HEK293 (cell line): ENCODE results near the gene CAMK2D.

Source experiments
- CTCF ChIA-PET: fragments of 350-600 bp; formaldehyde crosslinking; extraction: SDS; loops from one replicate; lab custom pipeline; 2021; ENCODE audit warnings: antibody characterized with exemption; lab: Yijun Ruan, JAX
- POLR2A ChIA-PET: fragments of 300-600 bp; formaldehyde crosslinking; extraction: SDS; loops from one replicate; lab custom pipeline; 2020; ENCODE audit warnings: antibody characterized with exemption, inconsistent platforms; lab: Yijun Ruan, JAX
- H3K27ac ChIP-seq: fragments of 200-500 bp; sonication (Bioruptor generic); 2 replicates; pipeline ENCODE4 v1.5.1; 2014; ENCODE audit warnings: low read depth, low read length, control low read depth, inconsistent platforms; ENCODE audit errors: extremely low read depth
- H3K36me3 ChIP-seq, 2 experiments: fragments of 200-500 bp in 1 of 2; sonication (Bioruptor generic) in 1 of 2; 1 replicate in 1 of 2; 2 replicates in 1 of 2; pipeline ENCODE4 v1.5.1; 2014 to 2017; ENCODE audit warnings: inconsistent platforms in 2 of 2, low read length in 2 of 2; ENCODE audit not compliant: control insufficient read depth in 2 of 2, insufficient read depth in 1 of 2
- H3K4me1 ChIP-seq: fragments of 200-500 bp; sonication (Bioruptor generic); 2 replicates; pipeline ENCODE4 v1.5.1; 2014; ENCODE audit warnings: mild to moderate bottlenecking, low read length, inconsistent platforms; ENCODE audit not compliant: control insufficient read depth, insufficient read depth
- H3K4me3 ChIP-seq: 2 replicates; pipeline ENCODE4 v1.5.1; 2011; ENCODE audit warnings: low read depth, mild to moderate bottlenecking, control low read depth, low read length, moderate library complexity
- H3K9me3 ChIP-seq: fragments of 200-500 bp; sonication (Bioruptor generic); 2 replicates; pipeline ENCODE4 v1.5.1; 2014; ENCODE audit warnings: low read depth, low read length, inconsistent platforms; ENCODE audit not compliant: control insufficient read depth, insufficient read depth
- EGR2 ChIP-seq: fragments of 450-650 bp; formaldehyde crosslinking; IDR thresholded peaks from 2 replicates; pipeline ENCODE4 v1.5.1; 2016; ENCODE audit warnings: low read depth, missing biosample characterization, missing genetic modification characterization
- GFI1B ChIP-seq: fragments of 450-650 bp; formaldehyde crosslinking; IDR thresholded peaks from 2 replicates; pipeline ENCODE4 v1.5.1; 2016; ENCODE audit warnings: missing biosample characterization, missing genetic modification characterization
- KLF10 ChIP-seq: fragments of 450-650 bp; IDR thresholded peaks from 2 replicates; pipeline ENCODE4 v1.5.1; 2018; ENCODE audit warnings: missing biosample characterization, mild to moderate bottlenecking, missing genetic modification characterization
- KLF8 ChIP-seq: fragments of 450-650 bp; formaldehyde crosslinking; IDR thresholded peaks from 2 replicates; pipeline ENCODE4 v1.5.1; 2016; ENCODE audit warnings: missing biosample characterization, missing genetic modification characterization
- TRIM28 ChIP-seq: IDR thresholded peaks from 2 replicates; pipeline ENCODE4 v1.6.1; 2011; ENCODE audit warnings: low read length, control low read depth, borderline replicate concordance
- ZBTB1 ChIP-seq: fragments of 450-650 bp; formaldehyde crosslinking; IDR thresholded peaks from 2 replicates; pipeline ENCODE4 v1.5.1; 2016; ENCODE audit warnings: missing biosample characterization, missing genetic modification characterization
- ZFP3 ChIP-seq: fragments of 450-650 bp; formaldehyde crosslinking; IDR thresholded peaks from 2 replicates; pipeline ENCODE4 v1.5.1; 2016; ENCODE audit warnings: low read depth, missing biosample characterization, missing genetic modification characterization
- ZFP69B ChIP-seq: fragments of 450-650 bp; formaldehyde crosslinking; IDR thresholded peaks from 2 replicates; pipeline ENCODE4 v1.5.1; 2016; ENCODE audit warnings: missing biosample characterization, missing genetic modification characterization
- ZIC2 ChIP-seq: fragments of 450-650 bp; formaldehyde crosslinking; IDR thresholded peaks from 2 replicates; pipeline ENCODE4 v1.5.1; 2016; ENCODE audit warnings: missing biosample characterization, missing genetic modification characterization
- ZNF132 ChIP-seq: fragments of 450-650 bp; formaldehyde crosslinking; IDR thresholded peaks from 2 replicates; pipeline ENCODE4 v1.5.1; 2017; ENCODE audit warnings: missing biosample characterization, missing genetic modification characterization, borderline replicate concordance
- ZNF214 ChIP-seq: fragments of 450-650 bp; formaldehyde crosslinking; IDR thresholded peaks from 2 replicates; pipeline ENCODE4 v1.5.1; 2017; ENCODE audit warnings: missing biosample characterization, mild to moderate bottlenecking, missing genetic modification characterization, borderline replicate concordance
- ZNF266 ChIP-seq: fragments of 450-650 bp; formaldehyde crosslinking; IDR thresholded peaks from 2 replicates; pipeline ENCODE4 v1.5.1; 2016; ENCODE audit warnings: missing biosample characterization, missing genetic modification characterization, low read depth
- ZNF302 ChIP-seq: fragments of 450-650 bp; formaldehyde crosslinking; IDR thresholded peaks from 2 replicates; pipeline ENCODE4 v1.5.1; 2016; ENCODE audit warnings: missing biosample characterization, missing genetic modification characterization, low read depth
- ZNF37A ChIP-seq: fragments of 450-650 bp; IDR thresholded peaks from 2 replicates; pipeline ENCODE4 v1.5.1; 2018; ENCODE audit warnings: missing biosample characterization, missing genetic modification characterization
- ZNF391 ChIP-seq: fragments of 450-650 bp; formaldehyde crosslinking; IDR thresholded peaks from 2 replicates; pipeline ENCODE4 v1.5.1; 2016; ENCODE audit warnings: low read depth, missing biosample characterization, missing genetic modification characterization, borderline replicate concordance
- ZNF530 ChIP-seq: fragments of 450-650 bp; formaldehyde crosslinking; IDR thresholded peaks from 2 replicates; pipeline ENCODE4 v1.5.1; 2016; ENCODE audit warnings: low read depth, missing biosample characterization, missing genetic modification characterization
- ZNF555 ChIP-seq: fragments of 450-650 bp; formaldehyde crosslinking; conservative IDR thresholded peaks from 2 replicates; pipeline ENCODE4 v1.5.1; 2017; ENCODE audit warnings: missing biosample characterization, mild to moderate bottlenecking, missing genetic modification characterization, inconsistent platforms
- ZNF560 ChIP-seq: fragments of 450-650 bp; formaldehyde crosslinking; IDR thresholded peaks from 2 replicates; pipeline ENCODE4 v1.5.1; 2017; ENCODE audit warnings: missing biosample characterization, missing genetic modification characterization, borderline replicate concordance
- ZNF585B ChIP-seq: fragments of 450-650 bp; formaldehyde crosslinking; IDR thresholded peaks from 2 replicates; pipeline ENCODE4 v1.5.1; 2016; ENCODE audit warnings: missing biosample characterization, missing genetic modification characterization
- ZNF610 ChIP-seq: fragments of 450-650 bp; formaldehyde crosslinking; IDR thresholded peaks from 2 replicates; pipeline ENCODE4 v1.5.1; 2016; ENCODE audit warnings: missing biosample characterization, missing genetic modification characterization, borderline replicate concordance
- ZNF621 ChIP-seq: fragments of 450-650 bp; formaldehyde crosslinking; IDR thresholded peaks from 2 replicates; pipeline ENCODE4 v1.5.1; 2017; ENCODE audit warnings: missing biosample characterization, missing genetic modification characterization
- ZNF747 ChIP-seq: fragments of 450-650 bp; formaldehyde crosslinking; IDR thresholded peaks from 2 replicates; pipeline ENCODE4 v1.5.1; 2016; ENCODE audit warnings: missing biosample characterization, missing genetic modification characterization
- ZNF791 ChIP-seq: fragments of 450-650 bp; formaldehyde crosslinking; IDR thresholded peaks from 2 replicates; pipeline ENCODE4 v1.5.1; 2016; ENCODE audit warnings: missing biosample characterization, missing genetic modification characterization
- ZNF792 ChIP-seq: fragments of 450-650 bp; formaldehyde crosslinking; IDR thresholded peaks from 2 replicates; pipeline ENCODE4 v1.5.1; 2016; ENCODE audit warnings: missing biosample characterization, missing genetic modification characterization
- TF ChIP-seq, protein P1 (sequence below): fragments of 450-650 bp; formaldehyde crosslinking; IDR thresholded peaks from 2 replicates; pipeline ENCODE4 v1.5.1; 2016; ENCODE audit warnings: missing biosample characterization, missing genetic modification characterization
- TF ChIP-seq, protein P2 (sequence below): fragments of 450-650 bp; formaldehyde crosslinking; IDR thresholded peaks from 2 replicates; pipeline ENCODE4 v1.5.1; 2016; ENCODE audit warnings: missing biosample characterization, missing genetic modification characterization
- TF ChIP-seq, protein P3 (sequence below): fragments of 450-650 bp; formaldehyde crosslinking; IDR thresholded peaks from 2 replicates; pipeline ENCODE4 v1.5.1; 2017; ENCODE audit warnings: missing biosample characterization, missing genetic modification characterization
- TF ChIP-seq, protein P4 (sequence below): fragments of 450-650 bp; formaldehyde crosslinking; conservative IDR thresholded peaks from 2 replicates; pipeline ENCODE4 v1.5.1; 2016; ENCODE audit warnings: low read depth, missing biosample characterization, missing genetic modification characterization
- TF ChIP-seq, protein P5 (sequence below): fragments of 450-650 bp; formaldehyde crosslinking; IDR thresholded peaks from 2 replicates; pipeline ENCODE4 v1.5.1; 2017; ENCODE audit warnings: missing biosample characterization, missing genetic modification characterization

Gene CAMK2D

DNA sequence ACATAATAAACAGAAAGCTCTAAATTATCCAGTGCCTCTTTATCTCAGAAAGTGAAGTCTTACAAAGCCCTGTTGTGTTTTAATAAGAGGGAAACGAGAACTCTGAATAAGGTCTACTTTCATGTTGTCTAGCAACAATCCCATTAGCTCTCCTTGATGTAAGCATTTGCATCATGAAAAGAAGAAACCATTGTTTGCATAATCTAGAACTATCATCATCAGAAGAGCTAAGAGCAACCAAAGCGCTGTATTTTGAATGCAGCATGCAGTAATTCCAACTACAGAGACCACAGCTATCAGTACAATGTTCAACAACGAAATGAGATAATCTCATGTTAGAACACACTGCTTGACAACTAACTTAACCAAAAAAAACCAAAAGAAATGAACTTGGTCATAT, 257.1 kb downstream of the CAMK2D start:
- TF ChIP-seq ZNF610 (tag by site-specific recombination) (no peak), ZNF266 (no peak), ZFP3 (tag by site-specific recombination) (no peak), ZBTB1 (tag by site-specific recombination) (no peak), TRIM28 (no peak), ZIC2 (no peak), ZNF37A (no peak), ZNF560 (no peak), ZNF132 (no peak), ZNF302 (tag by site-specific recombination) (no peak), KLF10 (tag by site-specific recombination) (no peak), GFI1B (no peak), ZNF391 (tag by site-specific recombination) (no peak)
- TF ChIP-seq, protein P1, sequence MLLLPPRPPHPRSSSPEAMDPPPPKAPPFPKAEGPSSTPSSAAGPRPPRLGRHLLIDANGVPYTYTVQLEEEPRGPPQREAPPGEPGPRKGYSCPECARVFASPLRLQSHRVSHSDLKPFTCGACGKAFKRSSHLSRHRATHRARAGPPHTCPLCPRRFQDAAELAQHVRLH (tag by site-specific recombination), result no peak
- H3K4me1 ChIP-seq, result no peaks in the 10 kb centered on the region; the same call in 1 of the 2 replicates
- no peak overlapping the region for H3K4me3 ChIP-seq
- ChIA-PET POLR2A (no interaction called here), CTCF (no interaction called here)
- H3K36me3 ChIP-seq, result no peaks in the 10 kb centered on the region
- H3K9me3 ChIP-seq, result no peaks in the 10 kb centered on the region
- H3K27ac ChIP-seq, result no peak overlapping the region

DNA sequence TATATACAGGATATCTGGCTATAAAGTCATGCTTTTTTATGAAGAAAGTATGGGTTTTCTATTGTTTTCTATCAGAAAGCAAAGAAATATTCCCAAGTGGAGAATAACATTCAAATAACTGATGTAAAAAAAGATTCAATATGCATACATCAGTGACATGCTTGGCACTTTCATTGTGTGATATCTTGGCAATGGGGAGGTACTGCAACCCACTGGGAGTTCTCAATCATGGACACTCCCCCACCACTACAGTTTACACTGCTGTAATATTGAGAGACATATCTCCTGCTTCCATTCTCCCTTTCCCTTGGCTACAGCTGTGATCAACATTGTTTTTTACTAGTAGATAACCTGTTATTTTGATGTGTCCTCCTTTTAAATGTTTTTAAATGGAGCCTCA, 257.8 kb downstream of the CAMK2D start:
- Histone ChIP-seq H3K4me3 (no peak overlapping the region), H3K4me1 (no peaks in the 10 kb centered on the region; the same call in 1 of the 2 replicates), H3K36me3 (no peaks in the 10 kb centered on the region), H3K9me3 (no peaks in the 10 kb centered on the region), H3K27ac (no peak overlapping the region)
- TF ChIP-seq ZNF214 (tag by site-specific recombination), result no peak
- no peak for TF ChIP-seq ZFP69B (tag by site-specific recombination)
- TF ChIP-seq ZNF792 (tag by site-specific recombination), result no peak
- TF ChIP-seq, protein P2, sequence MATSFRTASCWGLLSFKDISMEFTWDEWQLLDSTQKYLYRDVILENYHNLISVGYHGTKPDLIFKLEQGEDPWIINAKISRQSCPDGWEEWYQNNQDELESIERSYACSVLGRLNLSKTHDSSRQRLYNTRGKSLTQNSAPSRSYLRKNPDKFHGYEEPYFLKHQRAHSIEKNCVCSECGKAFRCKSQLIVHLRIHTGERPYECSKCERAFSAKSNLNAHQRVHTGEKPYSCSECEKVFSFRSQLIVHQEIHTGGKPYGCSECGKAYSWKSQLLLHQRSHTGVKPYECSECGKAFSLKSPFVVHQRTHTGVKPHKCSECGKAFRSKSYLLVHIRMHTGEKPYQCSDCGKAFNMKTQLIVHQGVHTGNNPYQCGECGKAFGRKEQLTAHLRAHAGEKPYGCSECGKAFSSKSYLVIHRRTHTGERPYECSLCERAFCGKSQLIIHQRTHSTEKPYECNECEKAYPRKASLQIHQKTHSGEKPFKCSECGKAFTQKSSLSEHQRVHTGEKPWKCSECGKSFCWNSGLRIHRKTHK (tag by site-specific recombination), result no peak
- no peak for TF ChIP-seq ZNF791 (tag by site-specific recombination)
- TF ChIP-seq, protein P3, sequence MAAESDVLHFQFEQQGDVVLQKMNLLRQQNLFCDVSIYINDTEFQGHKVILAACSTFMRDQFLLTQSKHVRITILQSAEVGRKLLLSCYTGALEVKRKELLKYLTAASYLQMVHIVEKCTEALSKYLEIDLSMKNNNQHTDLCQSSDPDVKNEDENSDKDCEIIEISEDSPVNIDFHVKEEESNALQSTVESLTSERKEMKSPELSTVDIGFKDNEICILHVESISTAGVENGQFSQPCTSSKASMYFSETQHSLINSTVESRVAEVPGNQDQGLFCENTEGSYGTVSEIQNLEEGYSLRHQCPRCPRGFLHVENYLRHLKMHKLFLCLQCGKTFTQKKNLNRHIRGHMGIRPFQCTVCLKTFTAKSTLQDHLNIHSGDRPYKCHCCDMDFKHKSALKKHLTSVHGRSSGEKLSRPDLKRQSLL (tag by site-specific recombination), result no peak
- no peak for TF ChIP-seq EGR2 (tag by site-specific recombination)
- TF ChIP-seq, protein P4, sequence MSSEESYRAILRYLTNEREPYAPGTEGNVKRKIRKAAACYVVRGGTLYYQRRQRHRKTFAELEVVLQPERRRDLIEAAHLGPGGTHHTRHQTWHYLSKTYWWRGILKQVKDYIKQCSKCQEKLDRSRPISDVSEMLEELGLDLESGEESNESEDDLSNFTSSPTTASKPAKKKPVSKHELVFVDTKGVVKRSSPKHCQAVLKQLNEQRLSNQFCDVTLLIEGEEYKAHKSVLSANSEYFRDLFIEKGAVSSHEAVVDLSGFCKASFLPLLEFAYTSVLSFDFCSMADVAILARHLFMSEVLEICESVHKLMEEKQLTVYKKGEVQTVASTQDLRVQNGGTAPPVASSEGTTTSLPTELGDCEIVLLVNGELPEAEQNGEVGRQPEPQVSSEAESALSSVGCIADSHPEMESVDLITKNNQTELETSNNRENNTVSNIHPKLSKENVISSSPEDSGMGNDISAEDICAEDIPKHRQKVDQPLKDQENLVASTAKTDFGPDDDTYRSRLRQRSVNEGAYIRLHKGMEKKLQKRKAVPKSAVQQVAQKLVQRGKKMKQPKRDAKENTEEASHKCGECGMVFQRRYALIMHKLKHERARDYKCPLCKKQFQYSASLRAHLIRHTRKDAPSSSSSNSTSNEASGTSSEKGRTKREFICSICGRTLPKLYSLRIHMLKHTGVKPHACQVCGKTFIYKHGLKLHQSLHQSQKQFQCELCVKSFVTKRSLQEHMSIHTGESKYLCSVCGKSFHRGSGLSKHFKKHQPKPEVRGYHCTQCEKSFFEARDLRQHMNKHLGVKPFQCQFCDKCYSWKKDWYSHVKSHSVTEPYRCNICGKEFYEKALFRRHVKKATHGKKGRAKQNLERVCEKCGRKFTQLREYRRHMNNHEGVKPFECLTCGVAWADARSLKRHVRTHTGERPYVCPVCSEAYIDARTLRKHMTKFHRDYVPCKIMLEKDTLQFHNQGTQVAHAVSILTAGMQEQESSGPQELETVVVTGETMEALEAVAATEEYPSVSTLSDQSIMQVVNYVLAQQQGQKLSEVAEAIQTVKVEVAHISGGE (tag by site-specific recombination), result no peak
- no peak for TF ChIP-seq ZNF747 (tag by site-specific recombination)
- TF ChIP-seq ZNF37A, result no peak
- TF ChIP-seq ZNF585B (tag by site-specific recombination), result no peak
- no peak for TF ChIP-seq ZNF555 (tag by site-specific recombination)
- TF ChIP-seq KLF8 (tag by site-specific recombination), result no peak
- TF ChIP-seq ZNF621, result no peak
- no peak for TF ChIP-seq ZNF530 (tag by site-specific recombination)
- TF ChIP-seq, protein P5, sequence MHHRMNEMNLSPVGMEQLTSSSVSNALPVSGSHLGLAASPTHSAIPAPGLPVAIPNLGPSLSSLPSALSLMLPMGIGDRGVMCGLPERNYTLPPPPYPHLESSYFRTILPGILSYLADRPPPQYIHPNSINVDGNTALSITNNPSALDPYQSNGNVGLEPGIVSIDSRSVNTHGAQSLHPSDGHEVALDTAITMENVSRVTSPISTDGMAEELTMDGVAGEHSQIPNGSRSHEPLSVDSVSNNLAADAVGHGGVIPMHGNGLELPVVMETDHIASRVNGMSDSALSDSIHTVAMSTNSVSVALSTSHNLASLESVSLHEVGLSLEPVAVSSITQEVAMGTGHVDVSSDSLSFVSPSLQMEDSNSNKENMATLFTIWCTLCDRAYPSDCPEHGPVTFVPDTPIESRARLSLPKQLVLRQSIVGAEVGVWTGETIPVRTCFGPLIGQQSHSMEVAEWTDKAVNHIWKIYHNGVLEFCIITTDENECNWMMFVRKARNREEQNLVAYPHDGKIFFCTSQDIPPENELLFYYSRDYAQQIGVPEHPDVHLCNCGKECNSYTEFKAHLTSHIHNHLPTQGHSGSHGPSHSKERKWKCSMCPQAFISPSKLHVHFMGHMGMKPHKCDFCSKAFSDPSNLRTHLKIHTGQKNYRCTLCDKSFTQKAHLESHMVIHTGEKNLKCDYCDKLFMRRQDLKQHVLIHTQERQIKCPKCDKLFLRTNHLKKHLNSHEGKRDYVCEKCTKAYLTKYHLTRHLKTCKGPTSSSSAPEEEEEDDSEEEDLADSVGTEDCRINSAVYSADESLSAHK, result no peak
- CTCF ChIA-PET, result no interaction called here
- POLR2A ChIA-PET, result no interaction called here
